Measurements from ENCODE around the gene KLHDC3. TPM values are rescaled to one million over a fixed set of nuclear protein-coding genes. Genes with fewer than 3 reads are reported as not detected.

The KLHDC3 gene
- total and polyA plus RNA-seq, 2 of the 13 experiments (the other 11 are each of a cell fraction or from before 2014, with no cell fraction given), result 78.3 to 91.5 TPM

DNA sequence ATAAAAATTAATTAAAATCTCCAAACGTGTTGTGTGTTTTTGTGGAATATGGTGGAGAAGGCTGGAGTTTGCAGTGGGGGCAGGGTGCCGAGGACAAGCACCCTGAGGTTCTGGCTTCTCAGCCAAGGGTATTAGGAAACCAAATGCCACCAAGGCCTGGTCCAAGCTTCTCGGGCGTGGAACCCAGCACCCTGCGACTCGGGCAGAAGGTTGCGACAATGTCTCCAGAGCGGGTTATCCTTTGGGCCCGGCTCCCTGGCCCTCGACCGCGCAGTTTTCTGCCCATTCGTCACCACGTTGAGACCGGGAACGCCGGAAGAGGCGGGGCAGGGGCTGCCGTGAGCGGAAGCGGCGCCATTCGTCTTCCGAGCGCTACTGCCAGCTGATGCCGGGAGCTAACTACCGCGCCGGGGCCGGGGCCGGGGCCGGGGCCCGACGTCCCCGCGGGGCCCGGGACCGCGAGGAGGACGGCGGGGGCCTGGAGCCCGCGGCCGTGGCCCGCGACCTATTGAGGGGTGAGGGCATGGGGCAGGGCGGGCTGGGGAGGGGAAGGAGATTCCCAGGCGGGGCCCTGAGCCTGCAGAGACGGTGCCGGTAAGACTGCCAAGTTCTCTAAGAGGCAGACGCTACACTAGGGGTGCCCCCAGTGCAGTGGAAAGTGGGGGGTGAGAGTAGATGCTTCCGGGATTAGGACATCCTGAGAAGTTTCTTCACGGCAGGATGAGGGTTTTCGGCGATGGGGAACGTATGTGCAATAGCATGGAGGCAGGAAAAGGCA is 7.4 kb downstream of the KLHDC3 start, which contains the start of gene RRP36 (continued):
- TF ChIP-seq, protein P1, sequence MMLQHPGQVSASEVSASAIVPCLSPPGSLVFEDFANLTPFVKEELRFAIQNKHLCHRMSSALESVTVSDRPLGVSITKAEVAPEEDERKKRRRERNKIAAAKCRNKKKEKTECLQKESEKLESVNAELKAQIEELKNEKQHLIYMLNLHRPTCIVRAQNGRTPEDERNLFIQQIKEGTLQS (CRISPR knock-in tag; IDR thresholded peaks at IDR 0.05), result no peak
- TF ChIP-seq CBX5 (CRISPR knock-in tag; IDR thresholded peaks at IDR 0.05; ENCODE audit: borderline replicate concordance), result no peak; the same call in 1 of the 2 replicates
- no peak for TF ChIP-seq ZNF446 (CRISPR knock-in tag; IDR thresholded peaks at IDR 0.05)
- TF ChIP-seq, protein P2, sequence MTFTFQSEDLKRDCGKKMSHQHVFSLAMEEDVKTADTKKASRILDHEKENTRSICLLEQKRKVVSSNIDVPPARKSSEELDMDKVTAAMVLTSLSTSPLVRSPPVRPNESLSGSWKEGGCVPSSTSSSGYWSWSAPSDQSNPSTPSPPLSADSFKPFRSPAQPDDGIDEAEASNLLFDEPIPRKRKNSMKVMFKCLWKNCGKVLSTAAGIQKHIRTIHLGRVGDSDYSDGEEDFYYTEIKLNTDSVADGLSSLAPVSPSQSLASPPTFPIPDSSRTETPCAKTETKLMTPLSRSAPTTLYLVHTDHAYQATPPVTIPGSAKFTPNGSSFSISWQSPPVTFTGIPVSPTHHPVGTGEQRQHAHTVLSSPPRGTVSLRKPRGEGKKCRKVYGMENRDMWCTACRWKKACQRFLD (CRISPR knock-in tag; IDR thresholded peaks at IDR 0.05; ENCODE audit: borderline replicate concordance), result no peak
- no peak for TF ChIP-seq MIXL1 (CRISPR knock-in tag; IDR thresholded peaks at IDR 0.05)
- TF ChIP-seq, protein P3, sequence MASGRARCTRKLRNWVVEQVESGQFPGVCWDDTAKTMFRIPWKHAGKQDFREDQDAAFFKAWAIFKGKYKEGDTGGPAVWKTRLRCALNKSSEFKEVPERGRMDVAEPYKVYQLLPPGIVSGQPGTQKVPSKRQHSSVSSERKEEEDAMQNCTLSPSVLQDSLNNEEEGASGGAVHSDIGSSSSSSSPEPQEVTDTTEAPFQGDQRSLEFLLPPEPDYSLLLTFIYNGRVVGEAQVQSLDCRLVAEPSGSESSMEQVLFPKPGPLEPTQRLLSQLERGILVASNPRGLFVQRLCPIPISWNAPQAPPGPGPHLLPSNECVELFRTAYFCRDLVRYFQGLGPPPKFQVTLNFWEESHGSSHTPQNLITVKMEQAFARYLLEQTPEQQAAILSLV (CRISPR knock-in tag; IDR thresholded peaks at IDR 0.05; ENCODE audit: borderline replicate concordance), result peak; percentile 38; the same call in 1 of the 2 replicates
- TF ChIP-seq, protein P4, sequence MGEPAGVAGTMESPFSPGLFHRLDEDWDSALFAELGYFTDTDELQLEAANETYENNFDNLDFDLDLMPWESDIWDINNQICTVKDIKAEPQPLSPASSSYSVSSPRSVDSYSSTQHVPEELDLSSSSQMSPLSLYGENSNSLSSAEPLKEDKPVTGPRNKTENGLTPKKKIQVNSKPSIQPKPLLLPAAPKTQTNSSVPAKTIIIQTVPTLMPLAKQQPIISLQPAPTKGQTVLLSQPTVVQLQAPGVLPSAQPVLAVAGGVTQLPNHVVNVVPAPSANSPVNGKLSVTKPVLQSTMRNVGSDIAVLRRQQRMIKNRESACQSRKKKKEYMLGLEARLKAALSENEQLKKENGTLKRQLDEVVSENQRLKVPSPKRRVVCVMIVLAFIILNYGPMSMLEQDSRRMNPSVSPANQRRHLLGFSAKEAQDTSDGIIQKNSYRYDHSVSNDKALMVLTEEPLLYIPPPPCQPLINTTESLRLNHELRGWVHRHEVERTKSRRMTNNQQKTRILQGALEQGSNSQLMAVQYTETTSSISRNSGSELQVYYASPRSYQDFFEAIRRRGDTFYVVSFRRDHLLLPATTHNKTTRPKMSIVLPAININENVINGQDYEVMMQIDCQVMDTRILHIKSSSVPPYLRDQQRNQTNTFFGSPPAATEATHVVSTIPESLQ (CRISPR knock-in tag; conservative IDR thresholded peaks at IDR 0.05), result no peak
- TF ChIP-seq RXRA (CRISPR knock-in tag; IDR thresholded peaks at IDR 0.05), result no peak; the same call in 1 of the 2 replicates
- TF ChIP-seq, protein P5, sequence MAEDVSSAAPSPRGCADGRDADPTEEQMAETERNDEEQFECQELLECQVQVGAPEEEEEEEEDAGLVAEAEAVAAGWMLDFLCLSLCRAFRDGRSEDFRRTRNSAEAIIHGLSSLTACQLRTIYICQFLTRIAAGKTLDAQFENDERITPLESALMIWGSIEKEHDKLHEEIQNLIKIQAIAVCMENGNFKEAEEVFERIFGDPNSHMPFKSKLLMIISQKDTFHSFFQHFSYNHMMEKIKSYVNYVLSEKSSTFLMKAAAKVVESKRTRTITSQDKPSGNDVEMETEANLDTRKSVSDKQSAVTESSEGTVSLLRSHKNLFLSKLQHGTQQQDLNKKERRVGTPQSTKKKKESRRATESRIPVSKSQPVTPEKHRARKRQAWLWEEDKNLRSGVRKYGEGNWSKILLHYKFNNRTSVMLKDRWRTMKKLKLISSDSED (CRISPR knock-in tag; IDR thresholded peaks at IDR 0.05), result no peak
- TF ChIP-seq, protein P6, sequence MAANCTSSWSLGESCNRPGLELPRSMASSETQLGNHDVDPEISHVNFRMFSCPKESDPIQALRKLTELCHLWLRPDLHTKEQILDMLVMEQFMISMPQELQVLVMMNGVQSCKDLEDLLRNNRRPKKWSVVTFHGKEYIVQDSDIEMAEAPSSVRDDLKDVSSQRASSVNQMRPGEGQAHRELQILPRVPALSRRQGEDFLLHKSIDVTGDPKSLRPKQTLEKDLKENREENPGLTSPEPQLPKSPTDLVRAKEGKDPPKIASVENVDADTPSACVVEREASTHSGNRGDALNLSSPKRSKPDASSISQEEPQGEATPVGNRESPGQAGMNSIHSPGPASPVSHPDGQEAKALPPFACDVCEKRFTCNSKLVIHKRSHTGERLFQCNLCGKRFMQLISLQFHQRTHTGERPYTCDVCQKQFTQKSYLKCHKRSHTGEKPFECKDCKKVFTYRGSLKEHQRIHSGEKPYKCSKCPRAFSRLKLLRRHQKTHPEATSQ (CRISPR knock-in tag; IDR thresholded peaks at IDR 0.05; ENCODE audit: borderline replicate concordance), result peak; percentile 57; the same call in 1 of the 2 replicates
- peak; percentile 13; the same call in 1 of the 2 replicates for TF ChIP-seq PHF21A (CRISPR knock-in tag; IDR thresholded peaks at IDR 0.05)
- TF ChIP-seq MAFG (CRISPR knock-in tag; IDR thresholded peaks at IDR 0.05), result no peak
- TF ChIP-seq ZNF792 (CRISPR knock-in tag; IDR thresholded peaks at IDR 0.05), result no peak
- TF ChIP-seq, protein P7, sequence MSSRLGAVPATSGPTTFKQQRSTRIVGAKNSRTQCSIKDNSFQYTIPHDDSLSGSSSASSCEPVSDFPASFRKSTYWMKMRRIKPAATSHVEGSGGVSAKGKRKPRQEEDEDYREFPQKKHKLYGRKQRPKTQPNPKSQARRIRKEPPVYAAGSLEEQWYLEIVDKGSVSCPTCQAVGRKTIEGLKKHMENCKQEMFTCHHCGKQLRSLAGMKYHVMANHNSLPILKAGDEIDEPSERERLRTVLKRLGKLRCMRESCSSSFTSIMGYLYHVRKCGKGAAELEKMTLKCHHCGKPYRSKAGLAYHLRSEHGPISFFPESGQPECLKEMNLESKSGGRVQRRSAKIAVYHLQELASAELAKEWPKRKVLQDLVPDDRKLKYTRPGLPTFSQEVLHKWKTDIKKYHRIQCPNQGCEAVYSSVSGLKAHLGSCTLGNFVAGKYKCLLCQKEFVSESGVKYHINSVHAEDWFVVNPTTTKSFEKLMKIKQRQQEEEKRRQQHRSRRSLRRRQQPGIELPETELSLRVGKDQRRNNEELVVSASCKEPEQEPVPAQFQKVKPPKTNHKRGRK (CRISPR knock-in tag; IDR thresholded peaks at IDR 0.05), result no peak
- TF ChIP-seq, protein P8, sequence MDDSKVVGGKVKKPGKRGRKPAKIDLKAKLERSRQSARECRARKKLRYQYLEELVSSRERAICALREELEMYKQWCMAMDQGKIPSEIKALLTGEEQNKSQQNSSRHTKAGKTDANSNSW (CRISPR knock-in tag; IDR thresholded peaks at IDR 0.05; ENCODE audit: borderline replicate concordance), result peak; percentile 92
- TF ChIP-seq, protein P9, sequence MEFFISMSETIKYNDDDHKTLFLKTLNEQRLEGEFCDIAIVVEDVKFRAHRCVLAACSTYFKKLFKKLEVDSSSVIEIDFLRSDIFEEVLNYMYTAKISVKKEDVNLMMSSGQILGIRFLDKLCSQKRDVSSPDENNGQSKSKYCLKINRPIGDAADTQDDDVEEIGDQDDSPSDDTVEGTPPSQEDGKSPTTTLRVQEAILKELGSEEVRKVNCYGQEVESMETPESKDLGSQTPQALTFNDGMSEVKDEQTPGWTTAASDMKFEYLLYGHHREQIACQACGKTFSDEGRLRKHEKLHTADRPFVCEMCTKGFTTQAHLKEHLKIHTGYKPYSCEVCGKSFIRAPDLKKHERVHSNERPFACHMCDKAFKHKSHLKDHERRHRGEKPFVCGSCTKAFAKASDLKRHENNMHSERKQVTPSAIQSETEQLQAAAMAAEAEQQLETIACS (CRISPR knock-in tag; IDR thresholded peaks at IDR 0.05), result peak; percentile 37; the same call in 1 of the 2 replicates
- no peak; the same call in 1 of the 2 replicates for TF ChIP-seq NCOA2 (CRISPR knock-in tag; IDR thresholded peaks at IDR 0.05)
- TF ChIP-seq ZNF251 (CRISPR knock-in tag; IDR thresholded peaks at IDR 0.05), result no peak
